Skeletal muscle tissue (tissue), 4 donors: ENCODE measurements around the gene OSTF1. TPM values are rescaled to one million over a fixed set of nuclear protein-coding genes. Genes with fewer than 3 reads are reported as not detected.

ENCODE experiments used
- H3K27ac ChIP-seq: one replicate; pipeline ENCODE4 v1.7.0; 2013; ENCODE audit warnings: mild to moderate bottlenecking, low read depth, low read length, inconsistent platforms
- H3K27me3 ChIP-seq, 3 donors: one replicate each; pipeline ENCODE4 v1.7.0; 2013; ENCODE audit warnings: low read length in 3 of 3; ENCODE audit not compliant: control insufficient read depth in 3 of 3, insufficient read depth in 3 of 3
- H3K36me3 ChIP-seq, 3 donors: one replicate each; pipeline ENCODE4 v1.7.0; 2013; ENCODE audit warnings: low read length in 3 of 3; ENCODE audit not compliant: control insufficient read depth in 3 of 3, insufficient read depth in 3 of 3
- H3K4me1 ChIP-seq, 3 donors: one replicate each; pipeline ENCODE4 v1.7.0; 2013; ENCODE audit warnings: low read length in 3 of 3, mild to moderate bottlenecking in 3 of 3; ENCODE audit not compliant: control insufficient read depth in 3 of 3, insufficient read depth in 3 of 3
- H3K4me3 ChIP-seq, 3 donors: one replicate each; pipeline ENCODE4 v1.7.0; 2013; ENCODE audit warnings: low read length in 3 of 3
- H3K9ac ChIP-seq, 3 donors: one replicate each; pipeline ENCODE4 v1.7.0; 2013; ENCODE audit warnings: low read length in 3 of 3, mild to moderate bottlenecking in 3 of 3, moderate library complexity in 2 of 3, low read depth in 1 of 3
- H3K9me3 ChIP-seq, 3 donors: one replicate each; pipeline ENCODE4 v1.7.0; 2013; ENCODE audit warnings: low read length in 3 of 3; ENCODE audit not compliant: control insufficient read depth in 3 of 3
- total RNA-seq: library from RNA; depleted of rRNA; stranded (reverse); fragments of >200 nt; gene quantifications from one replicate; pipeline ENCODE4 v1.2.3, GENCODE V29; 2014
- donor health status: Osteomylitis.

Gene OSTF1
- total RNA-seq, 1 donor from 2014 or later = 17.7 TPM

- no peak overlapping the region for H3K4me3 ChIP-seq
- H3K4me1 ChIP-seq = no peaks in the 10 kb centered on the region
- peaks cover 0 to 6% (median 5%) of the 10 kb centered on the region in 3 donors for H3K36me3 ChIP-seq
- H3K27ac ChIP-seq = no peak overlapping the region
- no peaks in the 10 kb centered on the region for H3K27me3 ChIP-seq
- no peak overlapping the region for H3K9ac ChIP-seq
- no peaks in the 10 kb centered on the region for H3K9me3 ChIP-seq
These were observed 82.6 kb downstream of the OSTF1 start for GRCh38 chr9:75170898-75171360.

- Histone ChIP-seq H3K27ac (no peak overlapping the region), H3K27me3 (no peaks in the 10 kb centered on the region), H3K9ac (no peak overlapping the region), H3K4me1 (no peaks in the 10 kb centered on the region), H3K9me3 (no peaks in the 10 kb centered on the region), H3K36me3 (no peaks in the 10 kb centered on the region), H3K4me3 (no peak overlapping the region)
These were observed 87.1 kb downstream of the OSTF1 start for GRCh38 chr9:75175395-75175794.

- H3K9me3 ChIP-seq = no peaks in the 10 kb centered on the region
- no peak overlapping the region for H3K27ac ChIP-seq
- no peak overlapping the region for H3K9ac ChIP-seq
- H3K4me3 ChIP-seq = no peak overlapping the region
- no peaks in the 10 kb centered on the region for H3K27me3 ChIP-seq
- no peaks in the 10 kb centered on the region for H3K36me3 ChIP-seq
- H3K4me1 ChIP-seq = no peaks in the 10 kb centered on the region
These were observed 87.7 kb downstream of the OSTF1 start for GRCh38 chr9:75176037-75176436.

- Histone ChIP-seq H3K36me3 (no peaks in the 10 kb centered on the region), H3K4me1 (no peaks in the 10 kb centered on the region), H3K9ac (no peak overlapping the region)
These were observed 93.4 kb downstream of the OSTF1 start for GRCh38 chr9:75181750-75182149.

GRCh38 chr9:75183306-75183705 is 95.0 kb downstream of the OSTF1 start:
- Histone ChIP-seq H3K27me3 (no peaks in the 10 kb centered on the region), H3K4me1 (no peaks in the 10 kb centered on the region), H3K9me3 (no peaks in the 10 kb centered on the region), H3K36me3 (no peaks in the 10 kb centered on the region), H3K9ac (no peak overlapping the region), H3K27ac (no peak overlapping the region), H3K4me3 (no peak overlapping the region)

More at GRCh38 chr9:75181750-75182149, 93.4 kb downstream of the OSTF1 start:
- H3K4me3 ChIP-seq = no peak overlapping the region
- no peak overlapping the region for H3K27ac ChIP-seq
- H3K9me3 ChIP-seq = no peaks in the 10 kb centered on the region
- no peaks in the 10 kb centered on the region for H3K27me3 ChIP-seq

- H3K4me3 ChIP-seq = no peak overlapping the region
- no peak overlapping the region for H3K9ac ChIP-seq
- H3K27ac ChIP-seq = no peak overlapping the region
- no peaks in the 10 kb centered on the region for H3K36me3 ChIP-seq
- no peaks in the 10 kb centered on the region for H3K9me3 ChIP-seq
- H3K27me3 ChIP-seq = no peaks in the 10 kb centered on the region
- H3K4me1 ChIP-seq = no peaks in the 10 kb centered on the region
These were observed 96.2 kb downstream of the OSTF1 start for GRCh38 chr9:75184471-75184870.

- no peaks in the 10 kb centered on the region for H3K27me3 ChIP-seq
These were observed 97.4 kb downstream of the OSTF1 start for GRCh38 chr9:75185585-75186170.

DNA sequence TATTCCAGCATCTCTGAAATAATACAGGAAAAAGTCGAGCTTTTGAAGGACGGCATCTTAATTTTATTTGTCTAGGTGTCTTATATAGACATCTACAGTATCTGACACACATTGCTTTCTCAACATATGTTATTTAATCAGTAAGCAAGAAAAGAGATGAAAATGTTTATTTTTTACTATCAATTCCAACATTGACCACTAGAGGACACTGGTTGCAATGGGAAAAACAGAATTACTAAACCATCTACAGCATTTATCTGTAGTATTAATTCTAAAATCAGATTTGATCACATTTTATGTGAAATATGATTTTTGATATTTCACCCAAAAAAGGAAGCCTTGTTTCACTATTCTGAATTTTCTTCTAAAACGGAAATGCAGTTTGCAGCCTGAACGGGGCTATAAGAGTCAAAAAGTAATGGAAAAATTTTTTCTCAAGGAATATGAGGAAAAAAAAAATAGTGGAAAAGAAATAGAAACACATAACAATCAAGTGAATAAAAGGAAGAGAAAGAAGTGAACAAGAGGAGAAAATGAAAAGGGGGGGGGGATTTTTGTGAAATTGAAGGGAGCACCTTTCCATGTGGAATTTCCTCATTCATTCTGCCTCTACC is 98.6 kb downstream of the OSTF1 start:
- H3K9me3 ChIP-seq = no peaks in the 10 kb centered on the region

More at GRCh38 chr9:75185585-75186170, 97.4 kb downstream of the OSTF1 start:
- Histone ChIP-seq H3K27ac (no peak overlapping the region), H3K4me1 (no peaks in the 10 kb centered on the region), H3K36me3 (no peaks in the 10 kb centered on the region), H3K9ac (no peak overlapping the region), H3K4me3 (no peak overlapping the region), H3K9me3 (no peaks in the 10 kb centered on the region)

GRCh38 chr9:75188756-75189155 is 100.4 kb downstream of the OSTF1 start:
- no peak overlapping the region for H3K4me3 ChIP-seq
- no peak overlapping the region for H3K9ac ChIP-seq
- no peak overlapping the region for H3K27ac ChIP-seq
- no peaks in the 10 kb centered on the region for H3K27me3 ChIP-seq
- H3K4me1 ChIP-seq = no peaks in the 10 kb centered on the region
- H3K36me3 ChIP-seq = no peaks in the 10 kb centered on the region
- no peaks in the 10 kb centered on the region for H3K9me3 ChIP-seq

More for the DNA sequence above, 98.6 kb downstream of the OSTF1 start:
- Histone ChIP-seq H3K4me1 (no peaks in the 10 kb centered on the region), H3K27ac (no peak overlapping the region), H3K36me3 (no peaks in the 10 kb centered on the region), H3K9ac (no peak overlapping the region), H3K4me3 (no peak overlapping the region), H3K27me3 (no peaks in the 10 kb centered on the region)

DNA sequence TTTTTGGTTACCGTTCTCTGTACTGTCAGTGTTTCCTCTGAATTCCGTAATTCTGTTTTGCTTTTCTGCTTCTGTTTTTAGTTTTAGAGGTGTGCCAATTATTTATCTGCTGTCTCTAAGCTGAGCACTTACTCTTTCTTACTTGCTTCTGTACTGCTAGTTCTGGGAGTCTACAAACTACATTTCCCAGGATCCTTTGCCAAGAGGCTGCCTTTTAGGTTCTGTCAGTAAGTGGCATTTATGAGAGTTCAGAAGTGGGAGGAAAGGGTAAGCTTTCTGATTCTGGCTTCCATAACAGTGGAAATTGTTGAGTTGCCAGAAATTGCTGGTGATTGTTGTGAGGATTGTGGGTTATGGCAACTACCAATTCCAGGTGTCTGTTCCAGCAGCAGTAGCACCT is 102.4 kb downstream of the OSTF1 start:
- Histone ChIP-seq H3K4me3 (no peak overlapping the region), H3K27ac (no peak overlapping the region), H3K9me3 (no peaks in the 10 kb centered on the region), H3K27me3 (no peaks in the 10 kb centered on the region), H3K4me1 (no peaks in the 10 kb centered on the region), H3K36me3 (no peaks in the 10 kb centered on the region), H3K9ac (no peak overlapping the region)
